NB4 (cell line): ENCODE results near the gene AMFR.

Source experiments
- DNase-seq: peaks from one replicate; pipeline ENCODE4 v3.0.0; 2010; ENCODE audit warnings: low read depth
- H3K4me3 ChIP-seq: one replicate; pipeline ENCODE4 v1.5.1; 2011; ENCODE audit warnings: mild to moderate bottlenecking, low read depth, low read length, moderate library complexity
- MAX ChIP-seq: IDR thresholded peaks from 2 replicates; pipeline ENCODE4 v1.6.1; 2011; ENCODE audit warnings: low read depth, low read length
- MYC ChIP-seq: IDR thresholded peaks from 2 replicates; pipeline ENCODE4 v1.6.1; 2011; ENCODE audit warnings: low read depth, low read length
- POLR2A ChIP-seq: IDR thresholded peaks from 2 replicates; pipeline ENCODE4 v1.6.1; 2011; ENCODE audit warnings: mild to moderate bottlenecking; ENCODE audit not compliant: insufficient read length; ENCODE audit errors: extremely low read depth
- TF ChIP-seq, protein P1 (sequence below): IDR thresholded peaks from one replicate; pipeline ENCODE4 v1.5.1; 2012; ENCODE audit warnings: low read depth, low read length

The AMFR gene

DNA sequence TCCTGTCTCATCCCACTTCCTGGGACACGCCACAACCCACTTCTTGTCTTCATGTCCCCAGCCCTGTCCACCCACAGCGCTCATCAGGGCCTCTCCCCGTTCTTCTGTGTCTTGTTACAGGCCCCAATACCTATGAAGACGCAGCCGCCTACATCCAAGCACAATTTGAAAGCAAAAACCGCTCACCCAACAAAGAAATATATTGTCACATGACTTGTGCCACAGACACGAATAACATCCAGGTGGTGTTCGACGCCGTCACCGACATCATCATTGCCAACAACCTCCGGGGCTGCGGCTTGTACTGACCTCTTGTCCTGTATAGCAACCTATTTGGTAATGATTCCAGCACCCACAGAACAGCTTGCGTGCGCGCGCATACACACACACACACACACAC is 70.6 kb downstream of the AMFR start:
- DNase-seq, result no peak
- no peak overlapping the region for H3K4me3 ChIP-seq
- no peak for TF ChIP-seq POLR2A
- no peak for TF ChIP-seq MAX
- TF ChIP-seq, protein P1, sequence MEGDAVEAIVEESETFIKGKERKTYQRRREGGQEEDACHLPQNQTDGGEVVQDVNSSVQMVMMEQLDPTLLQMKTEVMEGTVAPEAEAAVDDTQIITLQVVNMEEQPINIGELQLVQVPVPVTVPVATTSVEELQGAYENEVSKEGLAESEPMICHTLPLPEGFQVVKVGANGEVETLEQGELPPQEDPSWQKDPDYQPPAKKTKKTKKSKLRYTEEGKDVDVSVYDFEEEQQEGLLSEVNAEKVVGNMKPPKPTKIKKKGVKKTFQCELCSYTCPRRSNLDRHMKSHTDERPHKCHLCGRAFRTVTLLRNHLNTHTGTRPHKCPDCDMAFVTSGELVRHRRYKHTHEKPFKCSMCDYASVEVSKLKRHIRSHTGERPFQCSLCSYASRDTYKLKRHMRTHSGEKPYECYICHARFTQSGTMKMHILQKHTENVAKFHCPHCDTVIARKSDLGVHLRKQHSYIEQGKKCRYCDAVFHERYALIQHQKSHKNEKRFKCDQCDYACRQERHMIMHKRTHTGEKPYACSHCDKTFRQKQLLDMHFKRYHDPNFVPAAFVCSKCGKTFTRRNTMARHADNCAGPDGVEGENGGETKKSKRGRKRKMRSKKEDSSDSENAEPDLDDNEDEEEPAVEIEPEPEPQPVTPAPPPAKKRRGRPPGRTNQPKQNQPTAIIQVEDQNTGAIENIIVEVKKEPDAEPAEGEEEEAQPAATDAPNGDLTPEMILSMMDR, result no peak
- no peak for TF ChIP-seq MYC

GRCh38 chr16:56354016-56354415 is 71.3 kb downstream of the AMFR start:
- TF ChIP-seq, protein P1, result no peak
- TF ChIP-seq MAX, result no peak
- TF ChIP-seq MYC, result no peak
- no peak for TF ChIP-seq POLR2A
- DNase-seq, result no peak
- no peak overlapping the region for H3K4me3 ChIP-seq

DNA sequence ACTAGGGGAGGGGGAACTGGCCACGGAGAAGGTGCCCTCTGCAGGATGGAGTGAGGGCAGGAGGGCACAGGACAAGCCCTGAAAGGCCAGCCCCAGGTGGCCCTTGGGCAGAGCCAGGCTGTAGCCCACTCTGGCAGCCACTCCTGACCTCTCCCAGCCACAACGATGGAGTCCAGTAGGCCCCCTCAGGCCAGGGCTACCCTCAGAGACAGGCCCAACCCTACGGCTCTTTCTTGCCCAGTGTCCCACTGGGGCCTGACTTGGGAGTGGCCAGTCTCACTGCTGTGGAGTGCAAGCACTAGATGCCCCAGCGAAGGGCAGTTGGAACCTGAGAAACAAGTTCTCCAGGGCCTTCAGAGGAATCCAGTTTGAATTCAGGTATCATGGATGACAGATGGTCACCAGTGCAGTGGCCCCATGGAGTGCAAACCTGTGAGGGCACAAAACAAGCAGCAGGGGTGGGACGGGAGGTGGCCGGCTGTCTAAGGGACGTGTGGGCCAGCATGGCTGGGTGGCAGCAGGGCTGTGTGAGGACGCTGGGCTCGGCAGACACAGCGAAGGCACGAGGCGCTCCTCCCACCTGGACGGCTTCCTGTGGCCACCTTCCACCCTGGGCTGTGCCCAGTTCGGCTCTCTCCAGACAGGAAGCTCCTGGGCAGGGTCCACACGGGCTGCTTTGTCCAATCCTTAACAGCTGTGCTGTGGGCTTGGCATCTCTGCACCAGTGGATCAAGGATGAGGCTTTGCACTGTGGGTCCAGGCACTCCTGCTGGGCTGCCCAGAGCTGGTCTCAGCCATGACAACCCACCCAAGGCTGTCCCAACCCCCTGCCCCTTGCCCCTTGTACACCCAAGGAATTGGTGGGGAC is 72.1 kb downstream of the AMFR start:
- TF ChIP-seq, protein P1, result no peak
- TF ChIP-seq MYC (no peak), MAX (no peak), POLR2A (no peak)
- H3K4me3 ChIP-seq, result no peak overlapping the region
- DNase-seq, result no peak

DNA sequence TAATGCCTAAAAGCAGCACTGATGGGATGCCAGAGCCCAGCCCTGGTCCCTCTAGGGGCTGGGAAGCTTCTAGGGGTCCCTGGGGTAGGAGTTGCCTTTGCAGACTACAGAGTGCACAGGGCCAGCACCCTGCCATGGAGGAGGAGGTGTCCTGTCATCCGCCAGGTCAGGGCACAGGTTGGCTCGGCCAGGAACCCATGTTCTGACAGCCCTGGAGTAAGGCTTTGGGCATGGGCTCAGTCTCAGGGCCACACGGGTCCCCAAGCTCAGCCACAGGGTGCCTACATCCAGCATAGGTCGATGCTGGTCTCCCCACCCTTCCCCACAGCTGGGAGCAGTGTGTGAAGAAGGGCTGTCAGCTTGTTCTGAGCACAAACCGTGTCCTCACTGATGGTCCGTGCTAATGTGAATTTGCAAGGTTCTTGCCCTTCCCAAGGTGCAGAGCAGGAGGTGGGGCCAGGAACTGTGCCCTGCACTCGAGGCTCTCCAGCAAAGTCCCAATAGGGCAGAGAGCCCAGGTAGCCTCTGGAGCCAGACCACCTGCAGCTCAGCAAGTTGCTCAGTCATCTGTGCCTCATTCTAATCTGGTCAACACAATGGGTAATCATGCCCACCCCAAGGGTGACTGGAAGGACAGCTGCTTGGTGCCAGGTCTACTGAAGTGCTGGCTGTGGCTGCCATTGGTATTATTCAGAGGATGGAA is 72.8 kb downstream of the AMFR start:
- H3K4me3 ChIP-seq, result no peak overlapping the region
- no peak for DNase-seq
- TF ChIP-seq MYC (no peak), MAX (no peak), POLR2A (no peak)
- TF ChIP-seq, protein P1, result no peak

DNA sequence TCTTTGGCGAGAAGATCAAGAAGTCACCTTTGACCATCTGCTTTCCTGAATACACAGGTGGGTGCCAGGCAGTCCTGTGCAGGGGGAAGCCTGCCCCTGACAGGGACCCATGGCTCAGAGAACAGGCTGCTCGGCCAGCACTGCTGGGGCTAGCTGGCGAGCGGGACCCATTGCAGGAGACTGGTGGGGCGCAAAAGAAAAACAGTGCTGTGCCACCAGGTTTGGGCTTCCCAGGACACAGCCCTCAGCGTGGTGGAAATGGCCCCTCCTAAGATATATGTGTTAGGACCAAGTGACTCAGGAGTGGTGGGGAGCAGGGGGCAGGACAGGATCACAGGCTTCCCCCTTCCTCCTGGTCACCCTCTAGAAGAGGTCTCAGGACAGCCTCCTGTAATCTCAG is 73.9 kb downstream of the AMFR start:
- TF ChIP-seq POLR2A (no peak), MAX (no peak), MYC (no peak)
- TF ChIP-seq, protein P1, result no peak
- H3K4me3 ChIP-seq, result no peak overlapping the region
- no peak for DNase-seq
